Measurements from ENCODE around the gene LCMT1. TPM values are rescaled to one million over a fixed set of nuclear protein-coding genes. Genes with fewer than 3 reads are reported as not detected.

LCMT1 gene
- total and polyA plus RNA-seq, 4 donors: 21.0 to 34.8 (median 31.0) TPM

DNA sequence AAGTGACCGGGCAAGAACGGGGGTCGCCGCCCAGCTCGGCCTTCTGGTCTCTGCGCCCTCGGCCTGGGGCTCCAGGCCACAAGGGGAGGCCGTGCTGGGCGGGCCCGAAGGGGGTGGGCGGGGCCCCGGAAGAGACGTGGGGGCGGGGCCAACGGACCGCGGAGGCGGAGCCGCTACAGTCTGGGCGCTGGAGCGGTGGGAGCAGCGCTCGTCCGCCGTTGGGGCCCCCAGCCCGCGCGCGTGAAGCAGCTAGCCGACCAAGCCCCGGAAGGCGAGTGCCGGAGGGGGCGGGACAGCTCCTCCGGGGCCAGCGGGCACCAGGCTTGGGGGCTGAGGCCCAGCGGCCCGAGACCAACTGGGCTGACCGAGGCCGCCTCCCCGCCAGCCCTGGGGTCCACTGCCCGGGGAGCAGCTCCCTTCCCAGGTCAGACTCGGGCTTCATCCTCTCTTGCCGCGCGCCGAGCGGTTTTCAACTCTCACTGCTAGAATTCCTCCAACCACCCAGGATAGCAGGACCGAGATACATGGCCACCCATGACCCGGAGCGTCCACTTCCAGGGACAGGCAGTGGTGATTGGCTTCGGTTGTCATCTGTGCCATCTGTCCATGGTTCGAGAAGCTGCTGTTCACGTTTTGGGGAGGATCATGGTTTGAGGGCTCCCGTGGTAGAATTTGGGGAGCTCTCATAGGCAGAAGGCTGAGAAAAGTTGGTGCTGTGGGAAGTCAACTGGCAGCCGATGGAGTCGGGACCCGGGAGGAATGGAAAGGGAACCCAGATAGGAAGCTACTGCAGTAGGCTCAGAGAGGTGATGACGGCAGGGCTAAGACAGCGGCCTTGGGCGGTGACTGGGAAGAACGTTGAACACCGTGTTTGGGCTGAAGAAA is 44.6 kb upstream of the LCMT1 start:
- H3K9ac ChIP-seq (ENCODE audit: insufficient read depth in 1 of 2, low read length in 2 of 2): peak overlapping the region; percentile 85 to 94
- H3K4me3 ChIP-seq: peak overlapping the region; percentile 67
- DNase-seq: peak; percentile 82 to 91 (median 90)
- peak; percentile 95 for ATAC-seq (ENCODE audit: insufficient read depth, low FRiP score)
- H3K4me1 ChIP-seq (ENCODE audit: control insufficient read depth in 5 of 5, insufficient read depth in 5 of 5, low read length in 5 of 5): peaks cover 0 to 11% (median 3%) of the 10 kb centered on the region in 5 donors
- H3K27ac ChIP-seq (ENCODE audit: low read depth in 1 of 2, low read length in 1 of 2): peak overlapping the region; percentile 95 to 97
- TF ChIP-seq, protein P1, sequence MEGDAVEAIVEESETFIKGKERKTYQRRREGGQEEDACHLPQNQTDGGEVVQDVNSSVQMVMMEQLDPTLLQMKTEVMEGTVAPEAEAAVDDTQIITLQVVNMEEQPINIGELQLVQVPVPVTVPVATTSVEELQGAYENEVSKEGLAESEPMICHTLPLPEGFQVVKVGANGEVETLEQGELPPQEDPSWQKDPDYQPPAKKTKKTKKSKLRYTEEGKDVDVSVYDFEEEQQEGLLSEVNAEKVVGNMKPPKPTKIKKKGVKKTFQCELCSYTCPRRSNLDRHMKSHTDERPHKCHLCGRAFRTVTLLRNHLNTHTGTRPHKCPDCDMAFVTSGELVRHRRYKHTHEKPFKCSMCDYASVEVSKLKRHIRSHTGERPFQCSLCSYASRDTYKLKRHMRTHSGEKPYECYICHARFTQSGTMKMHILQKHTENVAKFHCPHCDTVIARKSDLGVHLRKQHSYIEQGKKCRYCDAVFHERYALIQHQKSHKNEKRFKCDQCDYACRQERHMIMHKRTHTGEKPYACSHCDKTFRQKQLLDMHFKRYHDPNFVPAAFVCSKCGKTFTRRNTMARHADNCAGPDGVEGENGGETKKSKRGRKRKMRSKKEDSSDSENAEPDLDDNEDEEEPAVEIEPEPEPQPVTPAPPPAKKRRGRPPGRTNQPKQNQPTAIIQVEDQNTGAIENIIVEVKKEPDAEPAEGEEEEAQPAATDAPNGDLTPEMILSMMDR (IDR thresholded peaks at IDR 0.05; ENCODE audit: control extremely low read depth, extremely low read depth): no peak
- H3K9me3 ChIP-seq (ENCODE audit: control insufficient read depth in 4 of 4, insufficient read depth in 3 of 4, low read length in 3 of 4): peaks cover 0 to 2% (median 0%) of the 10 kb centered on the region in 4 donors
- no peaks in the 10 kb centered on the region for H3K27me3 ChIP-seq (ENCODE audit: control insufficient read depth in 3 of 3, insufficient read depth in 3 of 3, low read length in 2 of 3)
- 0 to 2% methylated on average over 56 to 63 of the region's 63 CpGs for WGBS, 2 donors
- no peaks in the 10 kb centered on the region for H3K36me3 ChIP-seq (ENCODE audit: control insufficient read depth in 4 of 4, insufficient read depth in 4 of 4, low read length in 4 of 4)

DNA sequence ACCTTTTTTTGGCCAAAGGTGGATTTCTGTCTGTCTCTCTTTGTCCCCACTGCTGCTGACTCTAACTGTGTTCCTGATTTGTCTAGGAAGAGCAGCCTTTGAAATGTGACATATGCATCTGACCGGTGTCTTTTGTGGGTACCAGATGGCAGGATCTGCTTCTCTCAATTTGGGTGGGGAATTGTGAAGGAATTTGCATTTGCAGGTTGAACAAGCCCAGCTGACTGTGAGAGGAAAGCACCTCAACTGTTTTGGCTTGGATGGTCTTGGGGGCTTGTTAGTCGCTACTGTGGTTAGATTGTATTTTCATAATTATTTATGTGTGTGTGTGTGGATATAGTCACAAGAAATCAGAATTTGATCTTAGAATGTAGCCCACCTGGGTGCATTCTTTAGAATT is 37.7 kb upstream of the LCMT1 start:
- WGBS, 2 donors: 95 to 99% methylated on average over 2 of the region's 2 CpGs
- no peaks in the 10 kb centered on the region for H3K4me1 ChIP-seq (ENCODE audit: control insufficient read depth in 5 of 5, insufficient read depth in 5 of 5, low read length in 5 of 5)
- H3K27me3 ChIP-seq (ENCODE audit: control insufficient read depth in 3 of 3, insufficient read depth in 3 of 3, low read length in 2 of 3): peaks cover 0 to 3% (median 0%) of the 10 kb centered on the region in 3 donors
- TF ChIP-seq, protein P1 (IDR thresholded peaks at IDR 0.05; ENCODE audit: control extremely low read depth, extremely low read depth): no peak
- no peaks in the 10 kb centered on the region for H3K9me3 ChIP-seq (ENCODE audit: control insufficient read depth in 4 of 4, insufficient read depth in 3 of 4, low read length in 3 of 4)
- DNase-seq (no peak), ATAC-seq (ENCODE audit: insufficient read depth, low FRiP score) (no peak)
- no peak overlapping the region for H3K9ac ChIP-seq (ENCODE audit: insufficient read depth in 1 of 2, low read length in 2 of 2)
- H3K4me3 ChIP-seq: no peak overlapping the region
- H3K36me3 ChIP-seq (ENCODE audit: control insufficient read depth in 4 of 4, insufficient read depth in 4 of 4, low read length in 4 of 4): no peaks in the 10 kb centered on the region
- no peak overlapping the region for H3K27ac ChIP-seq (ENCODE audit: low read depth in 1 of 2, low read length in 1 of 2)

DNA sequence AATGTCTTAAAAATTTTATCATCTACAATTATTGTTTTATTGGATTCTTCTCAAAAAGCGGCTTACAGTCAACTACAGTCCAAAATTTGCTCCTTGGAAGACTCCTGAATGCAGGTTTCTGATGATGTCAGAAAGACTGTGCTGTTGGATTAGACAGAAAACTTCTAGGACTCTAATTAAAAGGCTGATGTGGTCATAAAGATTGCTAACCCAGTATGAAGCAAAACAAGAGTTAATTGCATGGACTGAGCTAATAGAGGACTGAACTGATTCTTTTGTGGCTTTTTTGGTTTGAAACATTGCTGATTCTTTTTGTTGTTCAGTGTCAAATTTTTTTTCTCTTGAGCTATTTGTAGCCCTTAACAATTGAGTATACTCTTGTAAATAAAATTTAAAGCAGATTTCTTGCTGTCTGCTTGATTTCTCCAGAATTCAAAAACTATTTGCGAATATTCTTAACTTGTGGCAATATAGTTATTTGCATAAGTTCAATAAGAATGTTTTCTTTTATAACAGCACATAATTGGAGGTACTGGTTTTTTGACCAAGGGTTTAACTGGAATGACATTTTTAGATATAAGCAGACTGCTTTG is 33.1 kb upstream of the LCMT1 start:
- peaks cover 0 to 2% (median 0%) of the 10 kb centered on the region in 4 donors for H3K36me3 ChIP-seq (ENCODE audit: control insufficient read depth in 4 of 4, insufficient read depth in 4 of 4, low read length in 4 of 4)
- no peaks in the 10 kb centered on the region for H3K4me1 ChIP-seq (ENCODE audit: control insufficient read depth in 5 of 5, insufficient read depth in 5 of 5, low read length in 5 of 5)
- DNase-seq (no peak), ATAC-seq (ENCODE audit: insufficient read depth, low FRiP score) (no peak)
- H3K27ac ChIP-seq (ENCODE audit: low read depth in 1 of 2, low read length in 1 of 2): no peak overlapping the region
- TF ChIP-seq, protein P1 (IDR thresholded peaks at IDR 0.05; ENCODE audit: control extremely low read depth, extremely low read depth): no peak
- H3K9me3 ChIP-seq (ENCODE audit: control insufficient read depth in 4 of 4, insufficient read depth in 3 of 4, low read length in 3 of 4): no peaks in the 10 kb centered on the region
- H3K4me3 ChIP-seq: no peak overlapping the region
- 94 to 97% methylated on average over 2 of the region's 2 CpGs for WGBS, 2 donors
- H3K27me3 ChIP-seq (ENCODE audit: control insufficient read depth in 3 of 3, insufficient read depth in 3 of 3, low read length in 2 of 3): peaks cover 0 to 3% (median 0%) of the 10 kb centered on the region in 3 donors
- no peak overlapping the region for H3K9ac ChIP-seq (ENCODE audit: insufficient read depth in 1 of 2, low read length in 2 of 2)

All from lung (tissue), 12 donors.